Activated effector memory CD4-positive, alpha-beta T cell treated with anti-CD3 and anti-CD28 coated beads, Interleukin-2, amount 50 U/mL, for 16 hours (primary cell): ENCODE measurements around the gene EGF.
"Not testable (repeated sequence)": the region's sequence is repeated elsewhere in the genome, so short reads cannot be mapped to it uniquely, and the experiment has no call there.

Source experiments
- DNase-seq: peaks from one replicate; pipeline ENCODE4 v3.0.0-alpha.2; 2020

The EGF gene

GRCh38 chr4:109912706-109913595, at the start of gene EGF:
Gene EGF (plus strand): TSS chr4:109912883. CDS start chr4:109913336, 453 bp downstream.
- DNase-seq: no peak

GRCh38 chr4:109864134-109864533, 48.5 kb upstream of the EGF start:
- DNase-seq: no peak

- DNase-seq: no peak
Measured at GRCh38 chr4:109870061-109870460, 42.6 kb upstream of the EGF start.

DNA sequence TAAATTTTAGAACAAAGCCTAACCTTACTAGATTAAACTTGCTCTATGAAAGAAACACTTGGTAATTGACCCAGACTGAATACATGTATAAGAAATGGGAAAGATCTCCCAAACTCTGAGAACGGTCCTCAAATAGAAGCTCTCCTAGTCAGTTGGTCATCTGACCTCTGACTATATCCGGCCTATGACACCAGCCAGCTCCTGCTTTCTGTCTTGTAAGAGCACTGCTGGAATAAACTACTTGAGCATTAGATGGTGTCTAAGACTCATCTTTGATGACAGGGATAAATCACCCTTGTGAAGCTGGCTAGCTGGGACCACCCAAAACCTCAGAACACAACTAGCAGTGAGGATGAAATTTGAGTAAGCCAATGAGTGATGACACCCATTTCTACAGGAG, 40.6 kb upstream of the EGF start:
- no peak for DNase-seq

GRCh38 chr4:109872950-109873656, 39.6 kb upstream of the EGF start:
- no peak for DNase-seq

DNA sequence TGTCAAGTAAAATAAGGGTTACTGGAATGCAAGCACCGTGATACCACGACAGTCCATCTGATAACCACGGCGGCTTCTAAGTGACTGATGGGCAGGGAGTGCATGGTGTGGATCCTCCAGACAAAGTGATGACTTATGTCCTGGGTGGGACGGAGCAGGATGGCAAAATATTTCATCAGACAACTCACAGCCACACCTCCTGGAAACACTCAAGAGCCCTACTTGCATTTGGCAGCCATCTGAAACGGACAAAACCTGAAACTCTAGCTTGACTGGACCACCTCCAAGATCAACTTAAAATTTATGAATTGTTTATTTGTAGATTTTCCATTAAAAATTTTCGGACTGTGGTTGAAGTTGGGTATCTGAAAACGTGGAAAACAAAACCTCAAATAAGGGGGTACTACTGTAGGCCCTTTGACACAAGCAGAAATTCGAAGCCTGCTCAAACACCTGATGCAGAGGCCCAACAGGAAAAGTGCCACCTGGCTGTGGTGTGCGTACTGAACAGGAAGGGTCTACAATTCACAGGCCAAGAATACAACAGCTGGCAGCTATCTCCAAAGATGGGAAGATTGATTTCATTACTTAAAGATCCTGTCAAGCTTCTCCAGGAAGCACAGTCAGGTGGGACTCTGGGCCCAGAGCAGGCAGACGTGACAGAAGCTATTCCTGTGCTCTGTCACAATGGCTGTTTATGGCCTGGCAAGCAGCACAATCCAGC, 38.7 kb upstream of the EGF start:
- DNase-seq: no peak

DNA sequence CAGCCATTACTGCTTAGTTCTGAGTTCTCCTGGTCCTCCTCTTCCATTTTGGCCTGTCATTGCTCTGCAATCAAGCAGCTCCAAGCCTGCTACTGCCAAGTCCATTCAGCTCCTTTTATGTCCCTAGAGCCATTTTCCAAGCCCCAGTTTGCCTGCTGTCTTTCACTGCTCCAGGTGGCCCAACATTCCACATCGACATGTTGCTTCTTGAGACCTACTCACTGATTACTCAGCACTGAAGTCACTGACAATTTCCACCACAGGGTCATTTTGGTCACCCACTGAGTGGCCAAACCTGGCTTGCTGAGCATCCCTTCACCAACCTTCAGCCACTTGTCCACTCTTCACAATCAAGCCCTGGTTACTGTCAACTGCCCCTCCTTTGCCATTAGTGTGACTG, 37.6 kb upstream of the EGF start:
- no peak for DNase-seq

GRCh38 chr4:109875553-109875952, 37.1 kb upstream of the EGF start:
- DNase-seq: not testable (repeated sequence)

GRCh38 chr4:109876634-109877265, 35.9 kb upstream of the EGF start:
- DNase-seq: no peak

- DNase-seq: no peak
Measured at GRCh38 chr4:109877400-109877799, 35.3 kb upstream of the EGF start.

DNA sequence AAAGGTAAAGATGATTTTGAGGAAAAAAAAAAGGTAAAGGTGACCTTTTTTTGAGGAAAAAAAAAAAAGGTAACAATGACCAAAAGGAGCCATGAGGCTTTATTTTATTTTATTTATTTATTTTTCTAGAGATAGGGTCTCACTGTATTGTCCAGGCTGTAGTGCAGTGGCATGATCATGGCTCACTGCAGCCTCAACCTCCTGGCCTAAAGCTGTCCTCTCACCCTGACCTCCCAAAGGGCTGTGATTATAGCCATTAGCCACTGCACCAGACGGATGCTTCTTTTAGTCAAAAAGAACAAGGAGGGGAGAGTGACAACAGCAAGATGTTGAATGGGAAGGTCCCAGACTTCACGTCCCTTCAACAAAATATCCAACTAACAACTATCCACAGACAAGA, 34.3 kb upstream of the EGF start:
- no peak for DNase-seq

- DNase-seq: no peak
Measured at GRCh38 chr4:109879081-109879480, 33.6 kb upstream of the EGF start.

- no peak for DNase-seq
Measured at GRCh38 chr4:109879636-109880314, 32.9 kb upstream of the EGF start.

GRCh38 chr4:109886303-109886702, 26.4 kb upstream of the EGF start:
- DNase-seq: no peak

DNA sequence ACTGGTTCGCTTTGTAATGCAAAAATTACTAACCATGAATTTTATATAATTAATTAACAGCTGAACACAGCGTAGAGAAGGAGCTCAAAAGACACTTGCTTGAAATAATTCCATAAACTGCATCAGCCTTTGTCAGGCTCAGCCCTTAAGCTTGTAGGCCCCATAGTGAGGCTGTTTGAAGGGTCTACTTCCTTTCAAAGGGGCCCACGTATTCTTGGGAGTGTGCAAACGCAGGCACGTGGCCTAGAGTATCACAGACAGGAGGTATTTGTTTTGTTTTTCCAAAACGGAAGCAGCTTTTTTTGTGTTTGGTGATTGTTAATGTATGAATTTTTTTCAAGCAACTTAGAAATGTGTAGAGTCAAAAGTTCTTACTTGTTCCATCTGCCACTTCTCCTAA, 25.6 kb upstream of the EGF start:
- DNase-seq: no peak

- DNase-seq: no peak
Measured at GRCh38 chr4:109890076-109890475, 22.6 kb upstream of the EGF start.

DNA sequence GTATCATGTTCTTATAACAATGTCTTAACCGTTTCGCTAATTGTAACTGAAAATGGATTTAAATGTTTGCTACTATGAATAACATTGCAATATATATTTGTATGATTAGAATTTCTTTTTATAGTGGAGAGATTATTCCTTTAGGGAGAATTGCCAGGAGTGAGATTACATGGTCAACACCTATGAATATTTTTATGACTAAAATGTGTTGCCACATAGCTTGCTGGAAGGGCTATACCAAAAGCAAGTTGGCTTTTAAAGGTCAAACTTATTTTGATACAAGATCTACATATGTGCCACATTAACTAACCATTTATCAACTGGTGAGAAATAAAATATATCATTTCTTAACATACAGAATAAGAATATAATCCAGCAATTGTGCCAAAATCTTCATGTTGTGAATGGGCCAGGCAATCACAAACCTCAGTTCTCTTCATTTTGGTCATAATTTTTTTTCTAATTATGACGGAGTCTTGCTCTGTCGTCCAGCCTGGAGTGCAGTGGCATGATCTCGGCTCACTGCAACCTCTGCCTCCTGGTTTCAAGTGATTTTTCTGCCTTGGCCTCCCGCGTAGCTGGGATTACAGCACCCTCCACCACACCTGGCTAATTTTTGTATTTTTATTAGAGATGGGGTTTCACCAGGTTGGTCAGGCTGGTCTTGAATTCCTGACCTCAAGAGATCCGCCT, 10.0 kb upstream of the EGF start:
- no peak for DNase-seq

DNA sequence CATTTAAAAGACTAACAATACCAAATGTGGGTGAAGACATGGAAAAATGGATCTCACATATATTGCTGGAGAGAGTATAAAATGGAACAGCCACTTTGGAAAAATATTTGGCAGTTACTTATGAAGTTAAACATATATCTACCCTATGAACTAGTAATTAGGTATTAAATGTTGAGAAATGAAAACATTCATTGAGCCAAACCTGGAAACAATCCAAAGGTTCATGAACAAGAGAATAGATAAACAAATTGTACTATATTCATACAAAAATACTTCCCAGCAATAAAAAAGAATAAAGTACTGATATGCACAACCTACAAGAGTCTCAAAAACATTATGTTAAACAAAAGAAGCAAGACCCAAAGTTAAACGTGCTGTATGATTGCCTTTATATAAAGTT, 4.0 kb upstream of the EGF start:
- DNase-seq: no peak

- no peak for DNase-seq
Measured at GRCh38 chr4:109910256-109910655, 2.4 kb upstream of the EGF start.

DNA sequence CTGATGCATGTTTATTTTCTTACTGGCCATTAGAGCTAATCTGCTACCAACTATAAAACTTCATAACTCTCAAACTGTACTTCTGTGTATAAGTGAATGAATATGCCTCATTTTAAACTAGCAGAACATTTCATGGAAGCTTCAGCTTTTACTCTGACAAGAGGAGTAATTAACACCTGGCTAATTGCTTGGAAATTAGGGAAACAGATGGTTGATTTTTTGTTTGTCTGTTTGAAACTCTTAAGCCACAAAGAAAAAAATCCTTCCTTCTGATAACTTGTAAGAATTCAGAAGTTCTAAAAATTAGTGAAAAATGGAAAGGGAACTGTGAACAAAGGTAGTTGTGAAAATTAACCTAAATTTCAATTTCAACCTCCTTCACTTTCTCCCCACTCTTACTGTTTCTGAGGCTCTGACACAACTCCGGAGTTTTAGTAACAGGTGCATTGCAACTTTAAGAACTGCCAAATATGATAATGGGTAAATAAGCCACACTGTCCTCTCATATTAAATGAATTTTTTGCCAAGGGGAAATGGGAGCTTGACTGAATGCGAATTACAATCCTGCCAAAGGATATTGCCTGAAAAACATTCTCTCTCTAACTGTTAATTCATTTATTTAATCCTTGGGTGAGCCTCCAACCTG, 1.0 kb downstream of the EGF start:
- DNase-seq: no peak

GRCh38 chr4:109914322-109914721, 1.6 kb downstream of the EGF start:
- DNase-seq: no peak
